Chondrocyte (in vitro differentiated cells): Measurements from ENCODE around the gene KIRREL3. TPM values are rescaled to one million over a fixed set of nuclear protein-coding genes. Genes with fewer than 3 reads are reported as not detected.

Source experiments
- DNase-seq: peaks from one replicate; pipeline ENCODE4 v3.0.0; 2021; ENCODE audit warnings: mixed read lengths, low spot score
- H3K27ac Mint-ChIP-seq: one replicate; pipeline ENCODE4 v1.8.0; 2021; ENCODE audit warnings: mild to moderate bottlenecking, moderate library complexity, mixed read lengths; ENCODE audit not compliant: unreplicated experiment
- H3K27me3 Mint-ChIP-seq: 2 replicates; pipeline ENCODE4 v1.8.0; 2021; ENCODE audit warnings: low read depth, mixed read lengths
- H3K36me3 Mint-ChIP-seq: 2 replicates; pipeline ENCODE4 v1.8.0; 2021; ENCODE audit warnings: low read depth, mixed read lengths
- H3K4me1 Mint-ChIP-seq: 2 replicates; pipeline ENCODE4 v1.8.0; 2021; ENCODE audit warnings: low read depth, mild to moderate bottlenecking, mixed read lengths
- H3K4me3 Mint-ChIP-seq: one replicate; pipeline ENCODE4 v1.8.0; 2021; ENCODE audit warnings: mild to moderate bottlenecking, moderate library complexity, mixed read lengths; ENCODE audit not compliant: unreplicated experiment
- H3K9me3 Mint-ChIP-seq: 2 replicates; pipeline ENCODE4 v1.8.0; 2021; ENCODE audit warnings: low read depth, mixed read lengths
- total RNA-seq: library from RNA; stranded (reverse); gene quantifications from 3 replicates; pipeline ENCODE4 v1.2.1, GENCODE V29; 2021
- TF ChIP-seq, protein P1 (sequence below): fragments of 200-600 bp; sonication (generic); IDR thresholded peaks from 2 replicates; pipeline ENCODE4 v1.5.0; 2021; ENCODE audit warnings: antibody characterized with exemption, mild to moderate bottlenecking, moderate library complexity

The KIRREL3 gene
- total RNA-seq, 1 donor from 2014 or later: 1.2 TPM

DNA sequence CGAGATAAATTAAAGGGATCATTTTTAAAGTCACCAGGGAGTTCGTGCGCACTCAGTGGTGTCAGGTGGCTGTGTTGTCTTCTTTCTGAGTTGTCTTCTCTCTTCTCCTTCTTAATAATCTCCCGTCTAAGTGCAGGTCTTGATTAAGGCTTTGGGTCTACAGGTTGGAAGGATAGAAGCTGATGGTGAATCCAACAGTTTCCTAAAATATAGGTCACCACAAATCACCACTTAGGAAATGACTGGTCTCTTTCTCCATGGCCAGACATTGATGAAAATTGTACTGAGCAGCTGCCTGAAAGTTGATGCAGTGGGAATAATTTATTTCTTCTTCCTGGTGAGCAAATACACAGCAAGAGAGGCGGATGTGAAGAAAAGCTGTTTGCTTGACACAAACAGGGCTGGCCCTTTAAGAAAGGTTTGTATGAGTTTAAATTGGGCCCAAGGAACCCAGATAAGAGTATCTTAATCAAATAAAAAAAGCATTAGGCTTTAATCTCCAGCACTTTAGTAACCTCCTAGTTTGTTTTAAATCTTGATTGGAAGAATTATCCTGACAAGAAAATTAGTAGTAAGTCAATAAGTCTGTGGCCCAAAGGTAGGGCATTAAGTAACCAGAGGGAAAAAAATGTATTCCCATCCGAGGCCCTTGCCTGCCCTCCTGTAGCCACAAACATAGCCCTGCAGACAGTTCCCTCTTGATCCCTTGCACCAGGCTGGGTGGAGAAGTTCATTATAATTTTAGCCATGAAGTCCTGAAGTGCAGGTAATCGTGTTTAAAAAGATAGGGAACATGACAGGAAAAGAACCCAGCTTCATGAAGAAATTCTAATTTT is 245.8 kb downstream of the KIRREL3 start:
- no peak overlapping the region for H3K4me3 Mint-ChIP-seq
- peaks cover 3% of the 10 kb centered on the region for H3K9me3 Mint-ChIP-seq
- no peak overlapping the region for H3K27ac Mint-ChIP-seq
- peaks cover 7% of the 10 kb centered on the region for H3K4me1 Mint-ChIP-seq
- TF ChIP-seq, protein P1, sequence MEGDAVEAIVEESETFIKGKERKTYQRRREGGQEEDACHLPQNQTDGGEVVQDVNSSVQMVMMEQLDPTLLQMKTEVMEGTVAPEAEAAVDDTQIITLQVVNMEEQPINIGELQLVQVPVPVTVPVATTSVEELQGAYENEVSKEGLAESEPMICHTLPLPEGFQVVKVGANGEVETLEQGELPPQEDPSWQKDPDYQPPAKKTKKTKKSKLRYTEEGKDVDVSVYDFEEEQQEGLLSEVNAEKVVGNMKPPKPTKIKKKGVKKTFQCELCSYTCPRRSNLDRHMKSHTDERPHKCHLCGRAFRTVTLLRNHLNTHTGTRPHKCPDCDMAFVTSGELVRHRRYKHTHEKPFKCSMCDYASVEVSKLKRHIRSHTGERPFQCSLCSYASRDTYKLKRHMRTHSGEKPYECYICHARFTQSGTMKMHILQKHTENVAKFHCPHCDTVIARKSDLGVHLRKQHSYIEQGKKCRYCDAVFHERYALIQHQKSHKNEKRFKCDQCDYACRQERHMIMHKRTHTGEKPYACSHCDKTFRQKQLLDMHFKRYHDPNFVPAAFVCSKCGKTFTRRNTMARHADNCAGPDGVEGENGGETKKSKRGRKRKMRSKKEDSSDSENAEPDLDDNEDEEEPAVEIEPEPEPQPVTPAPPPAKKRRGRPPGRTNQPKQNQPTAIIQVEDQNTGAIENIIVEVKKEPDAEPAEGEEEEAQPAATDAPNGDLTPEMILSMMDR: no peak
- H3K27me3 Mint-ChIP-seq: no peaks in the 10 kb centered on the region
- DNase-seq: no peak
- no peaks in the 10 kb centered on the region for H3K36me3 Mint-ChIP-seq

DNA sequence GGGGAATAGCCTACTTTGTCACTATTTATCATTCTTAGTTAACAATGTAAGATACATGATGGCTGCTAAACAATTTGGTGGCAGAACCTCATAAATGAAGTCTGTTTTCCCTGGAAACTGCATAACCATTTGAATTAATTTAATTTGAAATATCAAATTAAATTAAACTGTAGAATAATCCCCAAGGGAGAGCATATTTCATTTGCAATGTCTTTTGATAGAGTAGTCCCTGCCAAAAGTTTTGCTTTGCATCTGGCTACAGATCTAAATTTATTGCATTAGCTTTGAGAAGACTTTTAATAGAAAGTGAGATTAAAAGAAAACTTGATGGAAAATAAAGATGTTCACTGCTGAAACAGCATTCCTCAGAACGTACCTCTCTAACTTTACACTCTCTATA is 246.6 kb downstream of the KIRREL3 start:
- Mint-ChIP-seq H3K36me3 (no peaks in the 10 kb centered on the region), H3K27me3 (no peaks in the 10 kb centered on the region), H3K4me3 (no peak overlapping the region), H3K4me1 (peaks cover 7% of the 10 kb centered on the region), H3K9me3 (peaks cover 3% of the 10 kb centered on the region), H3K27ac (no peak overlapping the region)
- DNase-seq: no peak
- TF ChIP-seq, protein P1: no peak

DNA sequence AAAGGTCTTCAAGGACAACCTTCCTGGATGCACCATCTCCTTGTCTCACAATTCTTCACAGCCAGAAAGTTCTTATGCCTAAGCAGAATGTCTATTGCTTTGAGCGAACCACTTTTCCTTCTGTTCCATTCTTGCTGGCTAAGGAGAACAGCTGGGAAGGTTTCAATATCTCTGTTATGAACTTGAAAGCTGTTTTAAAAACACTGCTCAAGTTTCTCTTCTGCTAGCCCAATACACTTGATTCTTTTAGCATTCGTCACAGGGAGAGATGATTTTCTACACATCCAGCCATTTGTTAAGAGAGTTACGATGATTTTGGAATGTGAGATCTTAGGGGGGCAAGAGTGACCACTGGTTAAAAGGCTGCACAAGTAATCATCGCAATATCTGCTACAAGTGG is 249.3 kb downstream of the KIRREL3 start:
- no peak for DNase-seq
- TF ChIP-seq, protein P1: no peak
- H3K27ac Mint-ChIP-seq: no peak overlapping the region
- no peak overlapping the region for H3K4me3 Mint-ChIP-seq
- H3K4me1 Mint-ChIP-seq: peaks cover 7% of the 10 kb centered on the region
- H3K27me3 Mint-ChIP-seq: no peaks in the 10 kb centered on the region
- H3K9me3 Mint-ChIP-seq: peaks cover 3% of the 10 kb centered on the region
- H3K36me3 Mint-ChIP-seq: no peaks in the 10 kb centered on the region

DNA sequence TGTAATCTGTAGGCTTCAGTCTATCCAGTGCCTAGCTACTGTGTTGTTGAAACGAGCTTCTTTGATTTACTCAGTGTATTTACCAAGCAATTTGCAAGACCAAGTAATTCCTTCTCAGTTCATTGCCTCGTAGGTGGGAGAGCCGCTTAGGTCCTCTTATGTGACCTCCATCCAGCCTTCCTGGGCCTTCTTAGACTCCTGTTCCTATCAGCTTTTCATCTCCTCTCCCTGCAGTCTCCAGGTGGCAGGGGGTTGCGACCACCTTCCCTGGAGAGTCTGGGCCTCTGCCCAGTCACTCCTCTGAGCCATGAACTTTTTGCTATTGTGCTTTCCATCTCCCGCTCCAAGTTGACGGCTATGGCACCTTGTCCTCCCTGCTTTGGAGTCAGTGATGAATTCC is 251.8 kb downstream of the KIRREL3 start:
- TF ChIP-seq, protein P1: no peak
- Mint-ChIP-seq H3K27ac (no peak overlapping the region), H3K36me3 (peaks cover 2% of the 10 kb centered on the region), H3K9me3 (peaks cover 3% of the 10 kb centered on the region), H3K27me3 (no peaks in the 10 kb centered on the region), H3K4me1 (peaks cover 7% of the 10 kb centered on the region), H3K4me3 (no peak overlapping the region)
- no peak for DNase-seq

DNA sequence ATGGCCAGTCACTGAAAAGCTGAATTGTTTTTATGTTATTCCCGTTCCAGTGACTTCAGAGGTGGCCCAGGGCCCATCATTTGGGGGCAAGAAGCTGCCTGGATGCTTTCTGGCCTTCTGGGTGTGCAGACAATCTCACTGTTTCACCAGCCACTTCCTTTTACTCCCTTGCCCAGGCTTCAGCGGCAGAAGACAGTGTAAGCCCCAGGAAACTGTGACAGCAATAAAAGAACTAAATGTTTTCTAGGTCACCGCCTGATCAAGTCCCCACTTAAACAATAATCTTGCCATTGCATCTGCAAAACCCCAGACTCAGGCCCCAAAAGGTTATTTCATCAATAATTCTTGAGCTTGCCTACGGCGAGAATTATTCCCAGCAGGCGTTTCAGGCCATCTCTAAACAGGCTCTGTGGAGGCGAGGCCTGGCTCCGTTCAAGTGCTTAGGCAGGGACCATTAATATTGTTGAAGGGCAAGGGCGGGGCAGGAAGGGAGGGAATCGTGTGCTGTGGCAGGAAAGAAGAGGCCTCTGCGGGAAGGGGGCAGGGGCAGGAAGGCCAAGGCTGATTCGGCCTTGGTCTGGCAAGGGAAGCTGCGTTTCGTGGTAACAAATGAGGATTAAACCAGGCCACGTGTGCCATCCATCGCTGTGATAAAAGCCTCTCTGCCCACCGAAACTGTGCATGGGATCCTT is 252.3 kb downstream of the KIRREL3 start:
- H3K4me3 Mint-ChIP-seq: no peak overlapping the region
- H3K36me3 Mint-ChIP-seq: peaks cover 2% of the 10 kb centered on the region
- no peaks in the 10 kb centered on the region for H3K27me3 Mint-ChIP-seq
- peaks cover 7% of the 10 kb centered on the region for H3K4me1 Mint-ChIP-seq
- TF ChIP-seq, protein P1: no peak
- no peak for DNase-seq
- peaks cover 3% of the 10 kb centered on the region for H3K9me3 Mint-ChIP-seq
- no peak overlapping the region for H3K27ac Mint-ChIP-seq
